BJ (cell line): Measurements from ENCODE around the gene CEP83. TPM values are rescaled to one million over a fixed set of nuclear protein-coding genes. Genes with fewer than 3 reads are reported as not detected.
"Not testable (repeated sequence)": the region's sequence is repeated elsewhere in the genome, so short reads cannot be mapped to it uniquely, and the experiment has no call there.

ENCODE experiments used
- CTCF ChIA-PET: fragments of 350-600 bp; formaldehyde crosslinking; extraction: SDS; loops from one replicate; lab custom pipeline; 2021; ENCODE audit warnings: antibody characterized with exemption, inconsistent platforms; lab: Yijun Ruan, JAX
- POLR2A ChIA-PET: fragments of 300-600 bp; sonication (Branson Sonifier 250); formaldehyde crosslinking; extraction: SDS; loops from one replicate; lab custom pipeline; 2021; ENCODE audit warnings: antibody characterized with exemption; lab: Charles Lee
- DNase-seq: peaks from one replicate; pipeline ENCODE4 v3.0.0-alpha.2; 2011; ENCODE audit warnings: low read depth
- H3K27me3 ChIP-seq: 2 replicates; pipeline ENCODE4 v1.6.0; 2011; ENCODE audit warnings: low read length; ENCODE audit not compliant: control insufficient read depth, insufficient read depth
- H3K36me3 ChIP-seq: 2 replicates; pipeline ENCODE4 v1.5.1; 2011; ENCODE audit warnings: low read length; ENCODE audit not compliant: control insufficient read depth, insufficient read depth
- H3K4me3 ChIP-seq: 2 replicates; pipeline ENCODE4 v1.5.1; 2011; ENCODE audit warnings: low read depth, mild to moderate bottlenecking, control low read depth, low read length
- polyA plus RNA-seq: library from polyadenylated mRNA; depleted of rRNA; stranded (reverse); fragments of >200 nt; gene quantifications from 2 replicates; pipeline ENCODE4 v1.2.3, GENCODE V29; 2011
- TF ChIP-seq, protein P1 (sequence below): IDR thresholded peaks from 2 replicates; pipeline ENCODE4 v1.5.1; 2011; ENCODE audit warnings: low read depth, mild to moderate bottlenecking, control low read depth, inconsistent platforms, low read length, moderate library complexity; ENCODE audit not compliant: insufficient read depth

The CEP83 gene
- polyA plus RNA-seq, 1 experiment: 5.7 TPM

GRCh38 chr12:94416613-94417012 is 43.1 kb downstream of the CEP83 start:
- TF ChIP-seq, protein P1, sequence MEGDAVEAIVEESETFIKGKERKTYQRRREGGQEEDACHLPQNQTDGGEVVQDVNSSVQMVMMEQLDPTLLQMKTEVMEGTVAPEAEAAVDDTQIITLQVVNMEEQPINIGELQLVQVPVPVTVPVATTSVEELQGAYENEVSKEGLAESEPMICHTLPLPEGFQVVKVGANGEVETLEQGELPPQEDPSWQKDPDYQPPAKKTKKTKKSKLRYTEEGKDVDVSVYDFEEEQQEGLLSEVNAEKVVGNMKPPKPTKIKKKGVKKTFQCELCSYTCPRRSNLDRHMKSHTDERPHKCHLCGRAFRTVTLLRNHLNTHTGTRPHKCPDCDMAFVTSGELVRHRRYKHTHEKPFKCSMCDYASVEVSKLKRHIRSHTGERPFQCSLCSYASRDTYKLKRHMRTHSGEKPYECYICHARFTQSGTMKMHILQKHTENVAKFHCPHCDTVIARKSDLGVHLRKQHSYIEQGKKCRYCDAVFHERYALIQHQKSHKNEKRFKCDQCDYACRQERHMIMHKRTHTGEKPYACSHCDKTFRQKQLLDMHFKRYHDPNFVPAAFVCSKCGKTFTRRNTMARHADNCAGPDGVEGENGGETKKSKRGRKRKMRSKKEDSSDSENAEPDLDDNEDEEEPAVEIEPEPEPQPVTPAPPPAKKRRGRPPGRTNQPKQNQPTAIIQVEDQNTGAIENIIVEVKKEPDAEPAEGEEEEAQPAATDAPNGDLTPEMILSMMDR: no peak
- no peak for DNase-seq
- H3K27me3 ChIP-seq: no peaks in the 10 kb centered on the region
- no peak overlapping the region for H3K4me3 ChIP-seq
- H3K36me3 ChIP-seq: no peaks in the 10 kb centered on the region
- ChIA-PET POLR2A (no interaction called here), CTCF (no interaction called here)

- ChIA-PET CTCF (no interaction called here), POLR2A (no interaction called here)
- Histone ChIP-seq H3K27me3 (no peaks in the 10 kb centered on the region), H3K36me3 (no peaks in the 10 kb centered on the region), H3K4me3 (no peak overlapping the region)
- TF ChIP-seq, protein P1: no peak
- no peak for DNase-seq
Observed at GRCh38 chr12:94415066-94415465, 44.6 kb downstream of the CEP83 start.

- Histone ChIP-seq H3K36me3 (no peaks in the 10 kb centered on the region; the same call in 1 of the 2 replicates), H3K4me3 (peak overlapping the region; percentile 2), H3K27me3 (no peaks in the 10 kb centered on the region)
- no peak for DNase-seq
- POLR2A ChIA-PET: no interaction called here
- CTCF ChIA-PET: interaction anchor here (0.8 kb wide), 1 partner anchor 28 kb away, joined by 3 read pairs; no protein-coding TSS in a partner anchor
- TF ChIP-seq, protein P1: no peak
Observed at GRCh38 chr12:94405413-94406116, 54.1 kb downstream of the CEP83 start.

DNA sequence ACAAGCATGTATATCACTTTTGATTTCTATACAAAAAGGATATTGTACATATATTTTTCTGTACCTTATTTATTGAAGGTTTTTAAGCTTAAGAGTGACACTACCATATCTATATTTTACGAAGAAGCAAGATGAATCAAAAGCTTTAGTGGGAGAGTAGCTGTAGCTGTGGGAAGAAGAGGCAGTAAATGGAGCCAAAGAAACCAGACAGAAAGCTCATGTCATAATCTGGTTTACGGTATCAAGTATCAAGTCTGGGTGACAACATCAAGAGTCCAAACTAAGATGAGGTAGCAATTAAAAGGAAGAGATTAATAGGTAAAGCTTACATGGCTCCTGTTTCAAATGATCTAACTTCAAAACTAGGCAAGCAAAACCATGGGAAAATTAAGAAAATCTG is 54.8 kb downstream of the CEP83 start:
- no peaks in the 10 kb centered on the region; the same call in 1 of the 2 replicates for H3K36me3 ChIP-seq
- TF ChIP-seq, protein P1: no peak
- ChIA-PET POLR2A (no interaction called here), CTCF (interaction anchor here (0.8 kb wide), 1 partner anchor 29 kb away, joined by 3 read pairs; no protein-coding TSS in a partner anchor)
- no peak overlapping the region for H3K4me3 ChIP-seq
- no peak for DNase-seq
- no peaks in the 10 kb centered on the region for H3K27me3 ChIP-seq

- ChIA-PET CTCF (no interaction called here), POLR2A (no interaction called here)
- Histone ChIP-seq H3K36me3 (no peaks in the 10 kb centered on the region; the same call in 1 of the 2 replicates), H3K27me3 (no peaks in the 10 kb centered on the region), H3K4me3 (no peak overlapping the region)
- TF ChIP-seq, protein P1: no peak
- no peak for DNase-seq
Observed at GRCh38 chr12:94401326-94401725, 58.3 kb downstream of the CEP83 start.

GRCh38 chr12:94398685-94399084 is 61.0 kb downstream of the CEP83 start:
- H3K4me3 ChIP-seq, H3K27me3 ChIP-seq, H3K36me3 ChIP-seq, CTCF ChIA-PET, DNase-seq, POLR2A ChIA-PET: not testable (repeated sequence)
